ENCODE measurements around the gene KCNK13. TPM values are rescaled to one million over a fixed set of nuclear protein-coding genes. Genes with fewer than 3 reads are reported as not detected.
A peak's percentile ranks its signal among the peaks of the same experiment; 100 is the strongest.

KCNK13 gene
- total RNA-seq, 1 experiment from 2014 or later, result not detected

DNA sequence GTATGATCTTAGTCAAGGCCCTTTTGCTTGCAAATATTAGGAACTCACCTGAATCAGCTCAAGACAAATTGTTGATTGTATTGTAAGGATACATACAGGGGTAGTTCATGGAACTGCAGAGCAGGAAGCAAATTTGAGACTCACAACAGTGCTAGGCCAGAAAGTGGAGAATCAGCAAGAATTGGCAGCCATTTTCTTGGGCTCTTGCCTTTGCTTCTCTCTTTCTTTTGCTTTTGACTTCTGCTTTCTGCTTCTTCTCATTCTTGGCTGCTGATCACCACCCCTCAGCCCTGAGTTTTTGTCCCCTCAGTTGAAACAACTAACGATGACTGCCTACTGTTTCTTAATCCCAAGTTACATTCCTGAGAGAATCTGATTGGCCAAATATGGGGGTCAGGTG is 34.8 kb downstream of the KCNK13 start:
- Histone ChIP-seq H3K36me3 (ENCODE audit: insufficient read depth, low read length) (no peaks in the 10 kb centered on the region), H3K9me3 (ENCODE audit: low read length) (no peaks in the 10 kb centered on the region), H3K27me3 (ENCODE audit: low read length) (no peaks in the 10 kb centered on the region; the same call in 1 of the 2 replicates), H3K9me2 (replicated peaks; ENCODE audit: insufficient read depth, low read length) (0 out of 2 replicates have a peak, but pooled peaks cover 4% of the 10 kb centered on the region), H3K79me2 (ENCODE audit: low read length) (no peaks in the 10 kb centered on the region), H4K20me1 (ENCODE audit: insufficient read depth, low read depth, low read length) (no peaks in the 10 kb centered on the region), H3K4me2 (ENCODE audit: low read depth, low read length, poor library complexity, severe bottlenecking) (no peak overlapping the region), H3K4me3 (ENCODE audit: low read length) (no peak overlapping the region), H2AFZ (ENCODE audit: low read length) (no peak overlapping the region), H3K9ac (ENCODE audit: low read length) (no peak overlapping the region), H3K4me1 (ENCODE audit: low read length) (no peaks in the 10 kb centered on the region), H3K27ac (ENCODE audit: low read length) (no peak overlapping the region)
- no peak for DNase-seq

DNA sequence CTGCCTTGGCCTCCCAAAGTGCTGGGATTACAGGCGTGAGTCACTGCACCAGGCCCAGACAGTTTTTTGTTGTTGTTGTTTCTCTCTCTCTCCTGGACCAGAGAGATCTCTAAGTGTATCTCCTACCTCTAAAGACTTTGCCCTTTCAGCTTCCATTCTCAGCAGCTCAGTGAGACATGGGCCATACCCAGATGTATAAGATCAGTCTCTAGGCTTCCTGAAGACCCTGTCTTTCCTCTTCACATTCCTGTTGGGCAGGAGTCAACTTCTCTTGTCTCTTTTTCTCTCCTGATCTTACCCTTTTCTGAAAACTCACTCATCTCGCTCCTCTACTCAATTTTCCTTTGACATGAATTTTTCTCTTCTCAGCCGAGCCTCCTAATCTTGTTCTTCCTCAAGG is 42.0 kb downstream of the KCNK13 start:
- H3K4me1 ChIP-seq (ENCODE audit: low read length), result no peaks in the 10 kb centered on the region
- DNase-seq, result no peak
- H3K27ac ChIP-seq (ENCODE audit: low read length), result no peak overlapping the region
- no peaks in the 10 kb centered on the region for H3K9me2 ChIP-seq (replicated peaks; ENCODE audit: insufficient read depth, low read length)
- H3K27me3 ChIP-seq (ENCODE audit: low read length), result no peaks in the 10 kb centered on the region
- H3K4me2 ChIP-seq (ENCODE audit: low read depth, low read length, poor library complexity, severe bottlenecking), result no peak overlapping the region
- H3K9ac ChIP-seq (ENCODE audit: low read length), result no peak overlapping the region
- no peaks in the 10 kb centered on the region for H3K9me3 ChIP-seq (ENCODE audit: low read length)
- no peak overlapping the region for H2AFZ ChIP-seq (ENCODE audit: low read length)
- H3K4me3 ChIP-seq (ENCODE audit: low read length), result no peak overlapping the region
- H4K20me1 ChIP-seq (ENCODE audit: insufficient read depth, low read depth, low read length), result no peaks in the 10 kb centered on the region
- H3K36me3 ChIP-seq (ENCODE audit: insufficient read depth, low read length), result no peaks in the 10 kb centered on the region
- no peaks in the 10 kb centered on the region for H3K79me2 ChIP-seq (ENCODE audit: low read length)

DNA sequence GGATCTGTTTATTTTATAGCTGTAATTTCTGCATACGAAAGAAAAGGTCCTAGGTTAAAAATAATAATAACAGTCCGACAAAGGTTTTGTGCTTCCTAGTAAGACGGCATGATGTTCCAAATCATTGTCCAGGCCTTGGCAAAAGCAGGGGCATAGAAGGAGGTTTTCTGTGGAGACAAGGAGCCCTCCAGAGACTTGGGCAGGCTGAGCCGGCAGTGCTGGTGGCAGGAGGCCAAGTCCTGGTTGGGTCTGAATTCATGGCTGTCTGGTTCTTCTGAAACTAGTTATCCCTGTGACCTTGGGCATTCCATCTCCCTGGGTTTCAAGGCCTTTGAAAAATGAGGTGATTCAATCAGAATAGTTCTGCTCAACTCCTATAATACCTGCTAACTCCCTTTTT is 44.0 kb downstream of the KCNK13 start:
- no peak overlapping the region for H2AFZ ChIP-seq (ENCODE audit: low read length)
- H3K9ac ChIP-seq (ENCODE audit: low read length), result no peak overlapping the region
- H3K9me3 ChIP-seq (ENCODE audit: low read length), result no peaks in the 10 kb centered on the region
- no peak overlapping the region for H3K4me3 ChIP-seq (ENCODE audit: low read length)
- H3K4me1 ChIP-seq (ENCODE audit: low read length), result no peaks in the 10 kb centered on the region
- no peaks in the 10 kb centered on the region for H3K9me2 ChIP-seq (replicated peaks; ENCODE audit: insufficient read depth, low read length)
- no peaks in the 10 kb centered on the region for H3K27me3 ChIP-seq (ENCODE audit: low read length)
- H3K27ac ChIP-seq (ENCODE audit: low read length), result no peak overlapping the region
- no peaks in the 10 kb centered on the region for H3K79me2 ChIP-seq (ENCODE audit: low read length)
- no peak overlapping the region for H3K4me2 ChIP-seq (ENCODE audit: low read depth, low read length, poor library complexity, severe bottlenecking)
- H4K20me1 ChIP-seq (ENCODE audit: insufficient read depth, low read depth, low read length), result no peaks in the 10 kb centered on the region
- DNase-seq, result no peak
- no peaks in the 10 kb centered on the region for H3K36me3 ChIP-seq (ENCODE audit: insufficient read depth, low read length)

DNA sequence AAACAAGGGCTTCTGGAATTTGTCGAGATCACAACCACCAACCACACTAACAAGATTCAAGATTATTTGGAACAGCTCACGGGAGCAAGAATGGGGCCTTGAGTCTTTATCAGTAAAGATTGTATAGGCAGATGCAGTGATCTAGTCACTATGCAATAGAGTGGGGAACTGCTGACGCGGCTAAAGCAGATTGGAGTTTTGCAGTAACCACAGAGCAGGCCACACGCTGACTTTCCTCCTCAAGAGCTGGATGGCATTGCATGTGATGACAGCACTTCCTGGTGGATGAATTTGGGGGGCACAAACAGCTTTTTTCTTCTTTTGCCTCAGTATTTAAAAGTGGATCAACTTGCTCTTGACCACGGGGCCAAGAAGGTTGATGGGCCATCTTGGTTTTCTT is 46.0 kb downstream of the KCNK13 start:
- Histone ChIP-seq H3K4me1 (ENCODE audit: low read length) (no peaks in the 10 kb centered on the region), H3K79me2 (ENCODE audit: low read length) (no peaks in the 10 kb centered on the region), H2AFZ (ENCODE audit: low read length) (no peak overlapping the region), H3K4me2 (ENCODE audit: low read depth, low read length, poor library complexity, severe bottlenecking) (no peak overlapping the region), H3K36me3 (ENCODE audit: insufficient read depth, low read length) (no peaks in the 10 kb centered on the region), H3K9ac (ENCODE audit: low read length) (no peak overlapping the region), H3K9me2 (replicated peaks; ENCODE audit: insufficient read depth, low read length) (no peaks in the 10 kb centered on the region), H3K4me3 (ENCODE audit: low read length) (no peak overlapping the region), H4K20me1 (ENCODE audit: insufficient read depth, low read depth, low read length) (no peaks in the 10 kb centered on the region), H3K9me3 (ENCODE audit: low read length) (no peaks in the 10 kb centered on the region), H3K27me3 (ENCODE audit: low read length) (no peaks in the 10 kb centered on the region), H3K27ac (ENCODE audit: low read length) (no peak overlapping the region)
- no peak for DNase-seq

DNA sequence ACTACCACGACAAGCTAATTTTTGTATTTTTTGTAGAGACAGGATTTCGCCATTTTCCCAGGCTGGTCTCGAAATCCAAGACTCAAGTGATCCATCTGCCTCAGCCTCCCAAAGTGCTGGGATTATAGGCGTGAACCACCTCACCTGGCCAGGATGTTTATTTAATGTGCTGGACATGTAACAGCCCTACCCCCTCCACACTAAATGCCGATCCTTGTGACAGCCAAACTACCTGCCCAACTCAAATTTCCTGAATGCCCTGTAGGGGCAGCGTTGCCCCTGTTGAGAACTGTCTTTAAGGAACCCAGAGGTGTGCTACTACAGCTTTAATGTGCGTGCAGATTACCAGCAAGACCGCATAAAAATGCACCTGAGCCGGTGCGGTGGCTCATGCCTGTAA is 48.1 kb downstream of the KCNK13 start:
- Histone ChIP-seq H3K4me1 (ENCODE audit: low read length) (no peaks in the 10 kb centered on the region), H3K27ac (ENCODE audit: low read length) (no peak overlapping the region), H3K79me2 (ENCODE audit: low read length) (no peaks in the 10 kb centered on the region), H3K9me2 (replicated peaks; ENCODE audit: insufficient read depth, low read length) (no peaks in the 10 kb centered on the region), H3K36me3 (ENCODE audit: insufficient read depth, low read length) (no peaks in the 10 kb centered on the region), H3K4me2 (ENCODE audit: low read depth, low read length, poor library complexity, severe bottlenecking) (no peak overlapping the region), H3K27me3 (ENCODE audit: low read length) (no peaks in the 10 kb centered on the region), H2AFZ (ENCODE audit: low read length) (no peak overlapping the region), H3K9me3 (ENCODE audit: low read length) (no peaks in the 10 kb centered on the region), H4K20me1 (ENCODE audit: insufficient read depth, low read depth, low read length) (no peaks in the 10 kb centered on the region), H3K9ac (ENCODE audit: low read length) (no peak overlapping the region), H3K4me3 (ENCODE audit: low read length) (no peak overlapping the region)
- DNase-seq, result peak; percentile 75

DNA sequence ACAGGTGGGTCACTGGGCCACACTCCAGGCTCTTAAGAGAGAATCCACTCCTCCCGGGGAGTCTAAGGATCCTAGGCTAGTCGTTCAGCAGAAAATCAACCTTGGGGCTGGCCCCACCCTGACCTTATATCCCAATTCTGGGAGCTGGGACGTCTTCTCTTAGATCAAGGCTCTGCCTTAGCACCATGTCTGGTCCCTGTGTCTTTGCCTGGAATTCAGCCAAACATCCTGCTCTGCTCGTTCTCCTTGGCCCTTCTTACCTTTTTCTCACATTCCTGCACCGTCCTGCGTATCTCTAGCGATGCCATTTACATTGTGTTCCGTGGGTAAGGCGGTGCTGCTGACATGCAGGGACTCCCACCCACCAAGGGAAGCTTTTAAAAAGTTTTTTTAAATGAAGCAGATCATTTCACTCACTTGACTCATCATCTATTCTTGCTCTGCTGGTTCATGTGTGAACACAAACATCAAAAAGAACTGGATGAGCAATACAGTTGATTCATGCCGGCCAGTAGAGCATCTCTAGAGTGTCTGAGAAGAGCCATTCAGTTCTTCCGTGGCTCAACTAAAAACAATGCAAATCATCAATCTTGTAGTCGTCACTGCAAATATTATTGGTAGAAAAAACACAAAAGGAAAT is 50.2 kb downstream of the KCNK13 start:
- Histone ChIP-seq H3K27ac (ENCODE audit: low read length) (no peak overlapping the region), H3K27me3 (ENCODE audit: low read length) (no peaks in the 10 kb centered on the region), H3K4me3 (ENCODE audit: low read length) (no peak overlapping the region), H3K9ac (ENCODE audit: low read length) (no peak overlapping the region), H3K9me2 (replicated peaks; ENCODE audit: insufficient read depth, low read length) (no peaks in the 10 kb centered on the region), H3K4me2 (ENCODE audit: low read depth, low read length, poor library complexity, severe bottlenecking) (no peak overlapping the region), H3K4me1 (ENCODE audit: low read length) (peaks cover 8% of the 10 kb centered on the region), H3K36me3 (ENCODE audit: insufficient read depth, low read length) (no peaks in the 10 kb centered on the region), H3K9me3 (ENCODE audit: low read length) (no peaks in the 10 kb centered on the region), H2AFZ (ENCODE audit: low read length) (no peak overlapping the region), H3K79me2 (ENCODE audit: low read length) (no peaks in the 10 kb centered on the region), H4K20me1 (ENCODE audit: insufficient read depth, low read depth, low read length) (no peaks in the 10 kb centered on the region)
- no peak for DNase-seq

DNA sequence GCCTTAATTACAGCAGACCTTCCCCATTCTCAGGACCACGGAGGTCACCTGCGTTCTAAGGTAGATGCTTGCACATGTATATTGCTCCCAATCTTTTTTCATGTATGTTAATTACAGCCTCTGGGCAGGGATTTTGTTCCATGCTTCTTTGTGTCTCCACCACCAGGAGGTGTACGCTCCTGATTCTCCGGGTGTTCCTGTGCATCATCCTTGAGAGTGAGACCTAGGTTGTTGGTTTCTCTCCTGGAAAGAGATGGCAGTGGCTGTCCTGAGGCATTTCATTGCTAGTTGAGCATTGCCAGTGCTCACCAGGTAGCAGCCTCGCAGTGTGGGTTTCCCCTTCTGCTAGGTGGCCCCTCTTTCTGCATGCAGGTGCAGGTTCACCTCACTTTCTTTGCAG is 52.8 kb downstream of the KCNK13 start:
- Histone ChIP-seq H3K4me2 (ENCODE audit: low read depth, low read length, poor library complexity, severe bottlenecking) (no peak overlapping the region), H3K27me3 (ENCODE audit: low read length) (peaks cover 4% of the 10 kb centered on the region; the same call in 1 of the 2 replicates), H3K27ac (ENCODE audit: low read length) (no peak overlapping the region), H3K9me3 (ENCODE audit: low read length) (no peaks in the 10 kb centered on the region), H4K20me1 (ENCODE audit: insufficient read depth, low read depth, low read length) (no peaks in the 10 kb centered on the region), H3K4me1 (ENCODE audit: low read length) (peaks cover 8% of the 10 kb centered on the region), H3K79me2 (ENCODE audit: low read length) (no peaks in the 10 kb centered on the region), H3K36me3 (ENCODE audit: insufficient read depth, low read length) (no peaks in the 10 kb centered on the region), H3K9ac (ENCODE audit: low read length) (no peak overlapping the region), H3K4me3 (ENCODE audit: low read length) (no peak overlapping the region), H3K9me2 (replicated peaks; ENCODE audit: insufficient read depth, low read length) (no peaks in the 10 kb centered on the region), H2AFZ (ENCODE audit: low read length) (no peak overlapping the region)
- no peak for DNase-seq

DNA sequence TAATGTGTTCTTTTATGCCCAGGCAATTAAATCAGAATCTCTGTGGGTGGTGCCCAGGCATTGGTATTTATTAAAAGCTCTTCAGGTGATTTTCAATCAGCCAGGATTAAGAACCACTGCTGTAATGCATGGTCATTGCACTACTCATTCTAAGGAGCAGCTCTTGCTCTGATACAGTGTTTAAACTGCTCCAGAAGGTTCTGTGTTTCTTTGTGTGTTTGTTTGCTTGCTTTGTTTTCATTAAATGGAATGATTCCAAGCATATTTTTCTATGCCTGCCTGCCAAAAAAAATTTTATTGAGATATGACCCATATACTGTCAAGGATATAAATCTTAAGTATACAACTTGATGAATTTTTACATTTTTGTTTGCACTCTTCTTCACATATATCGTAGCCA is 54.0 kb downstream of the KCNK13 start:
- H3K27me3 ChIP-seq (ENCODE audit: low read length), result peaks cover 4% of the 10 kb centered on the region; the same call in 1 of the 2 replicates
- H3K36me3 ChIP-seq (ENCODE audit: insufficient read depth, low read length), result no peaks in the 10 kb centered on the region
- H3K79me2 ChIP-seq (ENCODE audit: low read length), result no peaks in the 10 kb centered on the region
- no peaks in the 10 kb centered on the region for H3K9me3 ChIP-seq (ENCODE audit: low read length)
- no peak overlapping the region for H3K4me2 ChIP-seq (ENCODE audit: low read depth, low read length, poor library complexity, severe bottlenecking)
- H4K20me1 ChIP-seq (ENCODE audit: insufficient read depth, low read depth, low read length), result no peaks in the 10 kb centered on the region
- no peak overlapping the region for H3K4me3 ChIP-seq (ENCODE audit: low read length)
- H3K27ac ChIP-seq (ENCODE audit: low read length), result no peak overlapping the region
- 0 out of 2 replicates have a peak overlapping the region, but pooled peaks have one; percentile 5 for H2AFZ ChIP-seq (ENCODE audit: low read length)
- no peak for DNase-seq
- no peak overlapping the region for H3K9ac ChIP-seq (ENCODE audit: low read length)
- peaks cover 8% of the 10 kb centered on the region for H3K4me1 ChIP-seq (ENCODE audit: low read length)
- no peaks in the 10 kb centered on the region for H3K9me2 ChIP-seq (replicated peaks; ENCODE audit: insufficient read depth, low read length)
